Measurements from ENCODE around the gene ABCC2.

GRCh38 chr10:99875473-99875872 lies 93.0 kb downstream of the ABCC2 start:
- TF ChIP-seq CTCF (conservative IDR thresholded peaks at IDR 0.05; ENCODE audit: low read depth in 2 of 2) = no peak
- TF ChIP-seq EZH2 (IDR thresholded peaks at IDR 0.05; ENCODE audit: low read depth, unreplicated experiment) = no peak
- TF ChIP-seq REST (IDR thresholded peaks at IDR 0.05; ENCODE audit: unreplicated experiment) = no peak
- TF ChIP-seq POLR2AphosphoS5 (IDR thresholded peaks at IDR 0.05; ENCODE audit: low read depth) = no peak
- TF ChIP-seq CREB1 (CRISPR knock-in tag; IDR thresholded peaks at IDR 0.05; ENCODE audit: low read depth) = no peak
- no peak for TF ChIP-seq EZH2phosphoT487 (IDR thresholded peaks at IDR 0.05; ENCODE audit: unreplicated experiment)
- TF ChIP-seq JUNB (IDR thresholded peaks at IDR 0.05; ENCODE audit: unreplicated experiment) = no peak

Data from GM23338 (cell line).